Right kidney (tissue), 1 donor: ENCODE measurements around the gene CFAP107.

ENCODE experiments used
- DNase-seq: peaks from one replicate; pipeline ENCODE4 v3.0.0-alpha.2; 2016

Gene CFAP107

GRCh38 chr1:12741946-12742345, 4.1 kb upstream of the CFAP107 start:
- no peak for DNase-seq

- no peak for DNase-seq
Measured at GRCh38 chr1:12745126-12745991, 641 bp upstream of the CFAP107 start.

GRCh38 chr1:12748778-12749355, 2.9 kb downstream of the CFAP107 start:
- no peak for DNase-seq

GRCh38 chr1:12754738-12755137, 8.7 kb downstream of the CFAP107 start:
- DNase-seq = no peak

GRCh38 chr1:12756273-12756672, 10.3 kb downstream of the CFAP107 start:
- DNase-seq = no peak

- DNase-seq = no peak
Measured at GRCh38 chr1:12756768-12757413, 10.9 kb downstream of the CFAP107 start.

GRCh38 chr1:12757836-12758235, 11.8 kb downstream of the CFAP107 start:
- DNase-seq = no peak

- no peak for DNase-seq
Measured at GRCh38 chr1:12760256-12760795, 14.3 kb downstream of the CFAP107 start.

GRCh38 chr1:12761781-12762180, 15.8 kb downstream of the CFAP107 start:
- DNase-seq = no peak

GRCh38 chr1:12762766-12763165, 16.8 kb downstream of the CFAP107 start:
- no peak for DNase-seq

- no peak for DNase-seq
Measured at GRCh38 chr1:12763479-12763878, 17.5 kb downstream of the CFAP107 start.

- DNase-seq = no peak
Measured at GRCh38 chr1:12764016-12764415, 18.0 kb downstream of the CFAP107 start.

- DNase-seq = no peak
Measured at GRCh38 chr1:12769031-12769430, 23.0 kb downstream of the CFAP107 start.

- no peak for DNase-seq
Measured at GRCh38 chr1:12769976-12770505, 24.0 kb downstream of the CFAP107 start.

- DNase-seq = no peak
Measured at GRCh38 chr1:12770620-12771019, 24.6 kb downstream of the CFAP107 start.

- no peak for DNase-seq
Measured at GRCh38 chr1:12771186-12771585, 25.2 kb downstream of the CFAP107 start.

GRCh38 chr1:12772520-12772919, 26.5 kb downstream of the CFAP107 start:
- no peak for DNase-seq

- no peak for DNase-seq
Measured at GRCh38 chr1:12773438-12773837, 27.4 kb downstream of the CFAP107 start, which contains the start of gene PRAMEF12. Gene PRAMEF12, plus strand, starts transcription at chr1:12773738. Its CDS starts 1,130 bp downstream, at chr1:12774868.

GRCh38 chr1:12774801-12775345, 28.9 kb downstream of the CFAP107 start:
- DNase-seq = no peak

GRCh38 chr1:12775443-12775842, 29.4 kb downstream of the CFAP107 start:
- no peak for DNase-seq

- no peak for DNase-seq
Measured at GRCh38 chr1:12776801-12777557, 31.0 kb downstream of the CFAP107 start.

- DNase-seq = no peak
Measured at GRCh38 chr1:12778061-12778460, 32.1 kb downstream of the CFAP107 start.
